Skeletal muscle satellite cell (primary cell): ENCODE results near the gene SENP1.

Experiments used
- H3K27me3 ChIP-seq: 2 replicates; pipeline ENCODE4 v1.7.0; 2013; ENCODE audit warnings: low read length; ENCODE audit not compliant: control insufficient read depth, insufficient read depth
- H3K36me3 ChIP-seq: 2 replicates; pipeline ENCODE4 v1.7.0; 2013; ENCODE audit warnings: mild to moderate bottlenecking, control low read depth, low read length; ENCODE audit not compliant: insufficient read depth
- H3K4me1 ChIP-seq: 2 replicates; pipeline ENCODE4 v1.7.0; 2013; ENCODE audit warnings: low read length; ENCODE audit not compliant: control insufficient read depth, insufficient read depth
- H3K4me2 ChIP-seq: 2 replicates; pipeline ENCODE4 v1.7.0; 2013; ENCODE audit warnings: mild to moderate bottlenecking, low read length
- H3K4me3 ChIP-seq: 2 replicates; pipeline ENCODE4 v1.7.0; 2013; ENCODE audit warnings: low read length
- H3K9ac ChIP-seq: 2 replicates; pipeline ENCODE4 v1.7.0; 2013; ENCODE audit warnings: mild to moderate bottlenecking, low read depth, low read length, moderate library complexity
- H3K9me3 ChIP-seq: replicated peaks from 2 replicates; pipeline ENCODE4 v1.7.0; 2013; ENCODE audit warnings: mild to moderate bottlenecking, control low read depth, low read length

Gene SENP1

GRCh38 chr12:48061938-48062719, 43.8 kb downstream of the SENP1 start:
- Histone ChIP-seq H3K9ac (no peak overlapping the region), H3K36me3 (peaks cover 65% of the 10 kb centered on the region), H3K4me1 (no peaks in the 10 kb centered on the region), H3K9me3 (no peaks in the 10 kb centered on the region), H3K4me3 (no peak overlapping the region), H3K27me3 (no peaks in the 10 kb centered on the region), H3K4me2 (no peak overlapping the region)

GRCh38 chr12:48060474-48060873, 45.4 kb downstream of the SENP1 start:
- H3K9me3 ChIP-seq = no peaks in the 10 kb centered on the region
- no peak overlapping the region for H3K9ac ChIP-seq
- no peaks in the 10 kb centered on the region for H3K4me1 ChIP-seq
- H3K27me3 ChIP-seq = no peaks in the 10 kb centered on the region
- no peak overlapping the region for H3K4me2 ChIP-seq
- peaks cover 61% of the 10 kb centered on the region for H3K36me3 ChIP-seq
- no peak overlapping the region for H3K4me3 ChIP-seq

- Histone ChIP-seq H3K4me3 (no peak overlapping the region), H3K36me3 (peaks cover 56% of the 10 kb centered on the region), H3K4me1 (no peaks in the 10 kb centered on the region), H3K4me2 (no peak overlapping the region), H3K9me3 (no peaks in the 10 kb centered on the region), H3K9ac (no peak overlapping the region), H3K27me3 (no peaks in the 10 kb centered on the region)
Observed at GRCh38 chr12:48058771-48059170, 47.1 kb downstream of the SENP1 start.

GRCh38 chr12:48054955-48055821, 50.7 kb downstream of the SENP1 start:
- Histone ChIP-seq H3K4me2 (no peak overlapping the region), H3K27me3 (no peaks in the 10 kb centered on the region), H3K9me3 (no peaks in the 10 kb centered on the region), H3K4me3 (no peak overlapping the region), H3K36me3 (peaks cover 22% of the 10 kb centered on the region), H3K9ac (no peak overlapping the region), H3K4me1 (no peaks in the 10 kb centered on the region)

GRCh38 chr12:48053883-48054282, 52.0 kb downstream of the SENP1 start:
- Histone ChIP-seq H3K36me3 (peaks cover 13% of the 10 kb centered on the region), H3K4me3 (no peak overlapping the region), H3K27me3 (no peaks in the 10 kb centered on the region), H3K4me2 (no peak overlapping the region), H3K9ac (no peak overlapping the region), H3K9me3 (no peaks in the 10 kb centered on the region), H3K4me1 (no peaks in the 10 kb centered on the region)

- Histone ChIP-seq H3K4me1 (no peaks in the 10 kb centered on the region), H3K27me3 (no peaks in the 10 kb centered on the region), H3K36me3 (peaks cover 13% of the 10 kb centered on the region), H3K9ac (no peak overlapping the region), H3K4me2 (no peak overlapping the region), H3K4me3 (no peak overlapping the region), H3K9me3 (no peaks in the 10 kb centered on the region)
Observed at GRCh38 chr12:48053122-48053521, 52.8 kb downstream of the SENP1 start.

- no peak overlapping the region for H3K9ac ChIP-seq
- no peak overlapping the region for H3K4me2 ChIP-seq
- peaks cover 20% of the 10 kb centered on the region for H3K36me3 ChIP-seq
Observed at GRCh38 chr12:48051681-48052080, 54.2 kb downstream of the SENP1 start.

GRCh38 chr12:48050174-48050573, 55.7 kb downstream of the SENP1 start:
- Histone ChIP-seq H3K9ac (no peak overlapping the region), H3K9me3 (no peaks in the 10 kb centered on the region), H3K4me2 (no peak overlapping the region), H3K27me3 (no peaks in the 10 kb centered on the region), H3K4me1 (no peaks in the 10 kb centered on the region), H3K36me3 (peaks cover 25% of the 10 kb centered on the region), H3K4me3 (no peak overlapping the region)

More at GRCh38 chr12:48051681-48052080, 54.2 kb downstream of the SENP1 start:
- Histone ChIP-seq H3K27me3 (no peaks in the 10 kb centered on the region), H3K9me3 (no peaks in the 10 kb centered on the region), H3K4me3 (no peak overlapping the region), H3K4me1 (no peaks in the 10 kb centered on the region)

- Histone ChIP-seq H3K4me1 (no peaks in the 10 kb centered on the region), H3K9ac (no peak overlapping the region), H3K4me2 (no peak overlapping the region), H3K9me3 (no peaks in the 10 kb centered on the region), H3K4me3 (no peak overlapping the region), H3K36me3 (peaks cover 31% of the 10 kb centered on the region), H3K27me3 (no peaks in the 10 kb centered on the region)
Observed at GRCh38 chr12:48045965-48046518, 59.8 kb downstream of the SENP1 start.

- H3K36me3 ChIP-seq = peaks cover 31% of the 10 kb centered on the region
- no peak overlapping the region for H3K9ac ChIP-seq
- no peak overlapping the region for H3K4me3 ChIP-seq
- H3K4me2 ChIP-seq = no peak overlapping the region
- H3K4me1 ChIP-seq = no peaks in the 10 kb centered on the region
- H3K27me3 ChIP-seq = no peaks in the 10 kb centered on the region
- no peaks in the 10 kb centered on the region for H3K9me3 ChIP-seq
Observed at GRCh38 chr12:48045061-48045846, 60.6 kb downstream of the SENP1 start.

- no peak overlapping the region for H3K4me3 ChIP-seq
- H3K9ac ChIP-seq = no peak overlapping the region
- peaks cover 31% of the 10 kb centered on the region for H3K36me3 ChIP-seq
- H3K27me3 ChIP-seq = no peaks in the 10 kb centered on the region
- no peak overlapping the region for H3K4me2 ChIP-seq
- H3K4me1 ChIP-seq = no peaks in the 10 kb centered on the region
- no peaks in the 10 kb centered on the region for H3K9me3 ChIP-seq
Observed at GRCh38 chr12:48044396-48044795, 61.5 kb downstream of the SENP1 start.
